H1 (cell line): ENCODE measurements around the gene RAD51B. TPM values are rescaled to one million over a fixed set of nuclear protein-coding genes. Genes with fewer than 3 reads are reported as not detected.

Experiments
- CTCF ChIA-PET: fragments of 300-600 bp; sonication (Branson Sonifier 250); formaldehyde crosslinking; loops from one replicate; lab custom pipeline; 2021; ENCODE audit not compliant: partially characterized antibody; lab: Charles Lee
- POLR2A ChIA-PET: fragments of 300-600 bp; sonication (Branson Sonifier 250); formaldehyde crosslinking; loops from one replicate; lab custom pipeline; 2021; ENCODE audit warnings: inconsistent platforms; ENCODE audit not compliant: partially characterized antibody; lab: Charles Lee
- DNase-seq, 2 experiments: peaks; one replicate each; pipeline versions ENCODE4 v3.0.0 to v3.0.0-alpha.2; 2010 to 2022; ENCODE audit warnings: low spot score in 2 of 2, low read depth in 1 of 2, mixed read lengths in 1 of 2
- FAIRE-seq: peaks from 2 replicates; lab custom pipeline; 2011; peaks lifted over from hg19 to GRCh38; lab: Jason Lieb, UNC
- H2AFZ ChIP-seq: 2 replicates; pipeline ENCODE4 v1.8.1; 2012; ENCODE audit warnings: low read length, inconsistent platforms
- H2AK5ac ChIP-seq: 2 replicates; pipeline ENCODE4 v1.6.1; 2013; ENCODE audit warnings: low read depth, low read length
- H2BK120ac ChIP-seq: replicated peaks from 2 replicates; pipeline ENCODE3; 2013; ENCODE audit warnings: low read depth, low read length, inconsistent platforms
- H2BK12ac ChIP-seq: 2 replicates; pipeline ENCODE4 v1.6.1; 2013; ENCODE audit warnings: low read depth, low read length
- H2BK15ac ChIP-seq: 2 replicates; pipeline ENCODE4 v1.6.1; 2013; ENCODE audit warnings: low read length
- H2BK20ac ChIP-seq: 2 replicates; pipeline ENCODE4 v1.6.1; 2013; ENCODE audit warnings: low read length
- H2BK5ac ChIP-seq: 2 replicates; pipeline ENCODE4 v1.6.1; 2013; ENCODE audit warnings: low read depth, low read length
- H3K14ac ChIP-seq: 2 replicates; pipeline ENCODE4 v1.6.1; 2013; ENCODE audit warnings: inconsistent platforms; ENCODE audit not compliant: insufficient read length
- H3K18ac ChIP-seq: 2 replicates; pipeline ENCODE4 v1.6.1; 2013; ENCODE audit warnings: low read length; ENCODE audit errors: extremely low read depth
- H3K23ac ChIP-seq: 2 replicates; pipeline ENCODE4 v1.6.1; 2013; ENCODE audit warnings: inconsistent platforms; ENCODE audit not compliant: insufficient read length
- H3K23me2 ChIP-seq: 2 replicates; pipeline ENCODE4 v1.6.1; 2013; ENCODE audit warnings: low read depth, low read length
- H3K27ac ChIP-seq: 2 replicates; pipeline ENCODE4 v1.6.1; 2011; ENCODE audit warnings: low read depth, low read length, inconsistent platforms
- H3K27me3 ChIP-seq, 4 experiments: replicated peaks in 1 of 4; 1 replicate in 1 of 4; 2 replicates in 3 of 4; pipeline versions ENCODE4 v1.6.1 to v1.8.1; 2011 to 2013; ENCODE audit warnings: low read length in 3 of 4, mild to moderate bottlenecking in 3 of 4, inconsistent platforms in 2 of 4, mixed read lengths in 2 of 4, moderate library complexity in 1 of 4; ENCODE audit not compliant: control insufficient read depth in 3 of 4, insufficient read depth in 3 of 4; ENCODE audit errors: extremely low read depth in 1 of 4
- H3K36me3 ChIP-seq, 4 experiments: 2 replicates each; pipeline versions ENCODE4 v1.6.1 to v1.8.1; 2011 to 2013; ENCODE audit warnings: mild to moderate bottlenecking in 4 of 4, low read length in 3 of 4, moderate library complexity in 2 of 4, control low read depth in 1 of 4, inconsistent platforms in 1 of 4; ENCODE audit not compliant: insufficient read depth in 4 of 4, control insufficient read depth in 2 of 4
- H3K4ac ChIP-seq: replicated peaks from 2 replicates; pipeline ENCODE3; 2013; ENCODE audit warnings: low read length, low read depth, mixed read lengths, inconsistent platforms; ENCODE audit not compliant: insufficient read length
- H3K4me1 ChIP-seq, 4 experiments: replicated peaks in 1 of 4; 1 replicate in 1 of 4; 2 replicates in 3 of 4; pipeline versions ENCODE4 v1.6.1 to v1.8.1; 2011 to 2013; ENCODE audit warnings: low read length in 3 of 4, inconsistent platforms in 2 of 4, mixed read lengths in 1 of 4; ENCODE audit not compliant: insufficient read depth in 4 of 4, control insufficient read depth in 3 of 4
- H3K4me2 ChIP-seq, 2 experiments: 2 replicates each; pipeline versions ENCODE4 v1.6.1 to v1.8.1; 2011 to 2013; ENCODE audit warnings: low read depth in 2 of 2, low read length in 2 of 2, control low read depth in 1 of 2, inconsistent platforms in 1 of 2, mild to moderate bottlenecking in 1 of 2; ENCODE audit not compliant: insufficient read depth in 1 of 2
- H3K4me3 ChIP-seq, 4 experiments: fragments of 200-600, 300-600 bp in 1 of 4; sonication (generic), shearing (Covaris generic), sonication (Bioruptor Twin) in 1 of 4; 2 replicates each; pipeline versions ENCODE4 v1.5.1 to v1.8.1; 2011 to 2016; ENCODE audit warnings: low read length in 4 of 4, low read depth in 3 of 4, control low read depth in 2 of 4, inconsistent platforms in 2 of 4, mild to moderate bottlenecking in 2 of 4, mixed read lengths in 1 of 4, moderate library complexity in 1 of 4; ENCODE audit not compliant: insufficient read depth in 2 of 4; ENCODE audit errors: extremely low read depth in 1 of 4
- H3K56ac ChIP-seq: replicated peaks from 2 replicates; pipeline ENCODE3; 2013; ENCODE audit warnings: low read depth, mild to moderate bottlenecking, mixed read lengths, low read length, inconsistent platforms; ENCODE audit not compliant: insufficient read length
- H3K79me1 ChIP-seq: 2 replicates; pipeline ENCODE4 v1.6.1; 2013; ENCODE audit warnings: low read depth, low read length, control low read depth
- H3K79me2 ChIP-seq, 2 experiments: 2 replicates each; pipeline versions ENCODE4 v1.6.1 to v1.8.1; 2012 to 2013; ENCODE audit warnings: low read length in 2 of 2, mild to moderate bottlenecking in 2 of 2, inconsistent platforms in 1 of 2; ENCODE audit not compliant: insufficient read depth in 2 of 2, control insufficient read depth in 1 of 2
- H3K9ac ChIP-seq, 4 experiments: replicated peaks in 1 of 4; 1 replicate in 1 of 4; 2 replicates in 3 of 4; pipeline versions ENCODE4 v1.6.1 to v1.8.1; 2011 to 2013; ENCODE audit warnings: low read depth in 3 of 4, low read length in 3 of 4, control low read depth in 2 of 4, mild to moderate bottlenecking in 2 of 4, moderate library complexity in 2 of 4, inconsistent platforms in 1 of 4; ENCODE audit errors: extremely low read depth in 1 of 4
- H3K9me3 ChIP-seq, 2 experiments: 2 replicates each; pipeline versions ENCODE4 v1.6.1 to v1.8.1; 2012 to 2013; ENCODE audit warnings: mild to moderate bottlenecking in 2 of 2, moderate library complexity in 2 of 2, control low read depth in 1 of 2, inconsistent platforms in 1 of 2, low read depth in 1 of 2, low read length in 1 of 2, mixed read lengths in 1 of 2; ENCODE audit not compliant: insufficient read depth in 2 of 2
- H4K20me1 ChIP-seq, 2 experiments: replicated peaks in 1 of 2; 2 replicates each; pipeline versions ENCODE3 to v1.8.1; 2011 to 2013; ENCODE audit warnings: inconsistent platforms in 2 of 2, low read length in 2 of 2, mild to moderate bottlenecking in 1 of 2; ENCODE audit not compliant: insufficient read depth in 2 of 2, control insufficient read depth in 1 of 2
- H4K5ac ChIP-seq: 2 replicates; pipeline ENCODE4 v1.6.1; 2013; ENCODE audit warnings: low read length, low read depth, mixed read lengths, inconsistent platforms; ENCODE audit not compliant: insufficient read length
- H4K8ac ChIP-seq: 2 replicates; pipeline ENCODE4 v1.8.0; 2013; ENCODE audit warnings: mild to moderate bottlenecking, moderate library complexity, low read length, inconsistent platforms; ENCODE audit not compliant: insufficient read depth; ENCODE audit errors: extremely low read depth
- H4K91ac ChIP-seq: replicated peaks from 2 replicates; pipeline ENCODE3; 2013; ENCODE audit warnings: low read length, mixed read lengths, inconsistent platforms; ENCODE audit not compliant: insufficient read length
- ASH2L ChIP-seq: fragments of 200-600, 300-600 bp; sonication (generic); IDR thresholded peaks from one replicate; pipeline ENCODE4 v1.7.1; 2017; ENCODE audit warnings: low read length
- BACH1 ChIP-seq: IDR thresholded peaks from 2 replicates; pipeline ENCODE4 v1.6.1; 2012; ENCODE audit warnings: low read length, improper control_type of control experiment
- CBX8 ChIP-seq: fragments of 300-800, 300-1000 bp; sonication (generic); IDR thresholded peaks from 2 replicates; pipeline ENCODE4 v1.7.1; 2016; ENCODE audit warnings: low read depth, low read length, borderline replicate concordance
- KDM1A ChIP-seq: fragments of 200-600, 300-600 bp; sonication (generic); IDR thresholded peaks from 2 replicates; pipeline ENCODE4 v1.7.1; 2016; ENCODE audit warnings: mild to moderate bottlenecking, low read length, borderline replicate concordance
- MAFK ChIP-seq: IDR thresholded peaks from 2 replicates; pipeline ENCODE4 v1.6.1; 2012; ENCODE audit warnings: low read depth, mild to moderate bottlenecking, improper control_type of control experiment, low read length
- RXRA ChIP-seq: IDR thresholded peaks from 2 replicates; pipeline ENCODE4 v1.6.1; 2011; ENCODE audit warnings: low read depth, mild to moderate bottlenecking, low read length, moderate library complexity; ENCODE audit not compliant: insufficient read depth
- WGBS, 2 experiments: shearing (Covaris generic) in 1 of 2; methylation state at CpG; one replicate each; pipeline versions ENCODE4 v1.1.6 to v1.1.7; 2013 to 2015; ENCODE audit warnings: low lambda C conversion rate in 2 of 2, mixed read lengths in 2 of 2, inconsistent platforms in 1 of 2, low coverage in 1 of 2, missing lambda C conversion rate in 1 of 2; ENCODE audit not compliant: insufficient replicate concordance in 2 of 2, insufficient coverage in 1 of 2, insufficient read length in 1 of 2; ENCODE audit errors: extremely low coverage in 1 of 2, missing lambda C conversion rate in 1 of 2; 5-methylcytosine and 5-hydroxymethylcytosine counted together
- polyA plus RNA-seq, 7 experiments: library from polyadenylated mRNA; depleted of rRNA in 3 of 7; stranded (reverse) in 5 of 7; unstranded in 2 of 7; fragments of >200 nt in 5 of 7; fragments of 200-250 nt in 2 of 7; gene quantifications; 1 replicate in 5 of 7; 2 replicates in 1 of 7; 4 replicates in 1 of 7; pipeline versions ENCODE4 v1.2.1 to v1.2.3, GENCODE V29; 2011 to 2013; ENCODE audit warnings: missing spikeins in 2 of 7, mixed read lengths in 2 of 7
- total RNA-seq: library from RNA; stranded (reverse); fragmentation: NEBNext Ultra II Directional; extraction: Animal tissue kit (Norgen Biotek cat#: 25700); gene quantifications from 2 replicates; pipeline ENCODE4 v1.2.1, GENCODE V29; 2021
- TF ChIP-seq, protein P1 (sequence below): IDR thresholded peaks from 2 replicates; pipeline ENCODE4 v1.6.1; 2012; ENCODE audit warnings: low read length, inconsistent platforms

Gene RAD51B
- total and polyA plus RNA-seq, 2 of the 8 experiments (the other 6 are each of a cell fraction or from before 2014, with no cell fraction given), result 3.9 to 14.9 TPM

DNA sequence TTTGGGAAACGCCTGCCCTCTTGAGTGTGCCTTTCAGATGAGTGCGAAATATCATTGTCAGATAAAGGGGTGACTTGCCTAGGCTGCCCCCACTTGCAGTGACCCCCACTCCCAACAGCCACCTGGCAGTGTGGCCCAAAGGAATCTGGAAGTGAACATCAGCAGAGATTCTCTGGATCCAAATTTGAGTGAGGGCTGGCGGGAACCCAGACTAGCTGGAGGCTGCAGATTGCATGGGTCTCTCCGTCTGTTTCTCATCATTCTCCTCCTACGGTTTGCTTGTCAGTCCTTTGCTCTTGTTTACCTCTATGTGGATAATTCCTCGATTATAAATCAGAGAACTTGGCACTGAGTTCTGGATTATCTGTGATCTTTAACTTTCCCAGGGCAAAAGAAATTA lies 692.5 kb downstream of the RAD51B start:
- H2BK20ac ChIP-seq, result no peak overlapping the region
- WGBS, 2 experiments, result 88% methylated on average over 6 of the region's 6 CpGs; no CpG with 5 or more reads in 1 of the 2 experiments
- no peak for TF ChIP-seq KDM1A
- no peak for TF ChIP-seq ASH2L
- TF ChIP-seq BACH1, result no peak
- TF ChIP-seq CBX8, result no peak
- no peak for TF ChIP-seq RXRA
- TF ChIP-seq, protein P1, sequence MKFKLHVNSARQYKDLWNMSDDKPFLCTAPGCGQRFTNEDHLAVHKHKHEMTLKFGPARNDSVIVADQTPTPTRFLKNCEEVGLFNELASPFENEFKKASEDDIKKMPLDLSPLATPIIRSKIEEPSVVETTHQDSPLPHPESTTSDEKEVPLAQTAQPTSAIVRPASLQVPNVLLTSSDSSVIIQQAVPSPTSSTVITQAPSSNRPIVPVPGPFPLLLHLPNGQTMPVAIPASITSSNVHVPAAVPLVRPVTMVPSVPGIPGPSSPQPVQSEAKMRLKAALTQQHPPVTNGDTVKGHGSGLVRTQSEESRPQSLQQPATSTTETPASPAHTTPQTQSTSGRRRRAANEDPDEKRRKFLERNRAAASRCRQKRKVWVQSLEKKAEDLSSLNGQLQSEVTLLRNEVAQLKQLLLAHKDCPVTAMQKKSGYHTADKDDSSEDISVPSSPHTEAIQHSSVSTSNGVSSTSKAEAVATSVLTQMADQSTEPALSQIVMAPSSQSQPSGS, result no peak
- no peak for TF ChIP-seq MAFK
- H4K20me1 ChIP-seq, result no peaks in the 10 kb centered on the region
- H3K4me3 ChIP-seq, result no peak overlapping the region
- H3K23ac ChIP-seq, result no peak overlapping the region
- no peak overlapping the region for H2BK12ac ChIP-seq
- H2BK15ac ChIP-seq, result no peak overlapping the region
- no peak overlapping the region for H3K27ac ChIP-seq
- DNase-seq (no peak), FAIRE-seq (no peak)
- no peak overlapping the region for H4K91ac ChIP-seq
- no peaks in the 10 kb centered on the region for H3K27me3 ChIP-seq
- no peak overlapping the region for H3K9ac ChIP-seq
- H2BK5ac ChIP-seq, result no peak overlapping the region
- ChIA-PET POLR2A (no interaction called here), CTCF (no interaction called here)
- no peak overlapping the region for H4K8ac ChIP-seq
- H2AK5ac ChIP-seq, result no peak overlapping the region
- H3K14ac ChIP-seq, result no peak overlapping the region
- H3K23me2 ChIP-seq, result no peaks in the 10 kb centered on the region
- no peak overlapping the region for H3K4ac ChIP-seq
- no peaks in the 10 kb centered on the region for H3K79me2 ChIP-seq
- H3K56ac ChIP-seq, result no peak overlapping the region
- H4K5ac ChIP-seq, result no peak overlapping the region
- no peaks in the 10 kb centered on the region; a peak in 1 of 4 replicates for H3K9me3 ChIP-seq
- H2AFZ ChIP-seq, result no peak overlapping the region
- H2BK120ac ChIP-seq, result no peak overlapping the region
- H3K36me3 ChIP-seq, result no peaks in the 10 kb centered on the region
- no peaks in the 10 kb centered on the region for H3K79me1 ChIP-seq
- H3K18ac ChIP-seq, result no peak overlapping the region
- H3K4me2 ChIP-seq, result no peak overlapping the region
- no peaks in the 10 kb centered on the region for H3K4me1 ChIP-seq
